Tibial nerve (tissue), 4 donors: ENCODE results near the gene JADE2.

Experiments
- CTCF ChIP-seq, 5 experiments: fragments of 200-600 bp in 3 of 5; fragments of 450-650 bp in 2 of 5; sonication (generic) in 3 of 5; IDR thresholded peaks; one replicate each; pipeline ENCODE4 v1.5.1; 2016 to 2019; ENCODE audit warnings: antibody characterized with exemption in 5 of 5, mild to moderate bottlenecking in 3 of 5, moderate library complexity in 2 of 5
- EP300 ChIP-seq, 2 donors: sonication (generic); formaldehyde crosslinking; IDR thresholded peaks; one replicate each; pipeline ENCODE4 v1.6.1; 2017; ENCODE audit warnings: antibody characterized with exemption in 2 of 2, mild to moderate bottlenecking in 1 of 2
- POLR2A ChIP-seq, 2 donors: fragments of 450-650 bp; IDR thresholded peaks; one replicate each; pipeline ENCODE4 v1.6.1; 2017; ENCODE audit warnings: antibody characterized with exemption in 2 of 2, mild to moderate bottlenecking in 2 of 2, moderate library complexity in 2 of 2

DNA sequence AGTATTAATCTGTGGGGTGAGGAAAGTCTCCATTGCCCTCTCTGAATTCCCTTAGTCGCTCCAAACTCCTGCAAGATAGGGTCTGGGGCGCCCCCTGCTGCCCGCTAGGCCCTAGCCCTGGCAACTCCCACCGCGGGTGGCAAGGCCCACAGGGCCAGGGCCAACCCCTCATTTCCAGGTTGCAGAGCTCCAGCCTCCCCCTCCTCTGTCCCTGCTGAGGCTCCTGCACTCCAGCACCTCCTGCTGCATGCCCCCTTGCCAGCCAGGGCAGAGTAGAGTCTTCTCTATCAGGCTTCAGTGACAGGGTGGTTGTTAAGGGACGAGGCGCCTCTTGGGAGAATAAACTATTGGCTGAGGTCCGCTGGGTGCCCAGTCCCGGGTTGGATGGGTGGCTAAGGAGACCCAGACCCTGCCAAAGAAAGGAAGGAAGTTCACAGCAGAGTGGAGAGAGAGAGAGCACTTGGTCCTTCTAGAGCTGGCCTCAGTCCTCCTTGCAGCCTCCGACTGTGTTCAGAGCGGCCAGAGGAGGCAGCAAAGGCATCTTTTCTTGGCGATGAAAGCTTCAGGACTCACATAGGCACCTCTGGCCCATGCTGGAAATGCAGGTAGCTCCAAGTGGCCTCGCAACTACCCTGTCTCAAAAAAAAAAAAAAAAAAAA lies 61.5 kb downstream of the JADE2 start:
- peak; percentile 63 to 88 (median 82) for TF ChIP-seq CTCF (IDR thresholded peaks at IDR 0.05)
- no peak for TF ChIP-seq POLR2A (IDR thresholded peaks at IDR 0.05)
- peak in 1 of 2 donors; percentile 11 for TF ChIP-seq EP300 (IDR thresholded peaks at IDR 0.05)
